PFSK-1 (cell line): ENCODE results near the gene MARF1.

Source experiments
- FOXP2 ChIP-seq: optimal IDR thresholded peaks from 2 replicates; pipeline ENCODE3; 2011; ENCODE audit warnings: borderline replicate concordance, control low read depth, inconsistent platforms; ENCODE audit not compliant: insufficient read depth; ENCODE audit errors: extremely low read length, extremely low read depth
- POLR2AphosphoS5 ChIP-seq: IDR thresholded peaks from 2 replicates; pipeline ENCODE4 v1.6.1; 2012; ENCODE audit warnings: low read depth, mild to moderate bottlenecking, control low read depth, low read length, moderate library complexity
- SIN3A ChIP-seq: IDR thresholded peaks from 2 replicates; pipeline ENCODE4 v1.6.1; 2012; ENCODE audit warnings: mild to moderate bottlenecking, low read length, moderate library complexity, borderline replicate concordance; ENCODE audit not compliant: insufficient read depth
- TAF1 ChIP-seq: IDR thresholded peaks from 2 replicates; pipeline ENCODE4 v1.6.1; 2012; ENCODE audit warnings: low read length, control low read depth, borderline replicate concordance; ENCODE audit not compliant: insufficient read depth
- TF ChIP-seq, protein P1 (sequence below), 2 experiments: IDR thresholded peaks; 2 replicates each; pipeline versions ENCODE4 v1.6.1 to v1.8.0; 2011 to 2012; ENCODE audit warnings: low read depth in 2 of 2, low read length in 2 of 2, control low read depth in 1 of 2, inconsistent platforms in 1 of 2, mild to moderate bottlenecking in 1 of 2, moderate library complexity in 1 of 2; ENCODE audit not compliant: insufficient read depth in 1 of 2

Gene MARF1

DNA sequence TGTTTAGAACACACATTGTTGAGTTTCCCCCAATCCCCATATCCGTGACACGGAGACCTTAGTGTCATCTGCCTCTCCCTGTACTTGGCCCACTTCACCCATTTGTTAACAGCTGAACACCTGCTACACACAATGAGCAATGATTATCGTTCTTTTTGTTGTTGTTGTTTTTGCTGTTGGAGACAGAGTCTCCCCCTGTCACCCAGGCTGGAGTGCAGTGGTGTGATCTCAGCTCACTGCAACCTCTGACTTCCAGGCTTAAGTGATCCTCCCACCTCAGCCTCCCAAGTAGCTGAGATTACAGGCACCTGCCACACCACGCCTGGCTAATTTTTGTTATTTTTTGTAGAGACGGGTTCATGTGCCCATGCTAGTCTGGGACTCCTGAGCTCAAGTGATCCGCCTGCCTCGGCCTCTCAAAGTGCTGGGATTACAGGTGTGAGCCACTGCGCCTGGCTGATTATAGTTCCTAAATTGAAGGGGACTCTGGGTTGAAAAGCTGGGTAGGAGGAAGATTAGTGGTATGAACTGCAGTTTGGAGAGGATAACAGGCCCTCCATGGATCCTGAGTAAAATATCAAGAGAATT lies 28.7 kb upstream of the MARF1 start:
- no peak for TF ChIP-seq POLR2AphosphoS5
- TF ChIP-seq, protein P1, sequence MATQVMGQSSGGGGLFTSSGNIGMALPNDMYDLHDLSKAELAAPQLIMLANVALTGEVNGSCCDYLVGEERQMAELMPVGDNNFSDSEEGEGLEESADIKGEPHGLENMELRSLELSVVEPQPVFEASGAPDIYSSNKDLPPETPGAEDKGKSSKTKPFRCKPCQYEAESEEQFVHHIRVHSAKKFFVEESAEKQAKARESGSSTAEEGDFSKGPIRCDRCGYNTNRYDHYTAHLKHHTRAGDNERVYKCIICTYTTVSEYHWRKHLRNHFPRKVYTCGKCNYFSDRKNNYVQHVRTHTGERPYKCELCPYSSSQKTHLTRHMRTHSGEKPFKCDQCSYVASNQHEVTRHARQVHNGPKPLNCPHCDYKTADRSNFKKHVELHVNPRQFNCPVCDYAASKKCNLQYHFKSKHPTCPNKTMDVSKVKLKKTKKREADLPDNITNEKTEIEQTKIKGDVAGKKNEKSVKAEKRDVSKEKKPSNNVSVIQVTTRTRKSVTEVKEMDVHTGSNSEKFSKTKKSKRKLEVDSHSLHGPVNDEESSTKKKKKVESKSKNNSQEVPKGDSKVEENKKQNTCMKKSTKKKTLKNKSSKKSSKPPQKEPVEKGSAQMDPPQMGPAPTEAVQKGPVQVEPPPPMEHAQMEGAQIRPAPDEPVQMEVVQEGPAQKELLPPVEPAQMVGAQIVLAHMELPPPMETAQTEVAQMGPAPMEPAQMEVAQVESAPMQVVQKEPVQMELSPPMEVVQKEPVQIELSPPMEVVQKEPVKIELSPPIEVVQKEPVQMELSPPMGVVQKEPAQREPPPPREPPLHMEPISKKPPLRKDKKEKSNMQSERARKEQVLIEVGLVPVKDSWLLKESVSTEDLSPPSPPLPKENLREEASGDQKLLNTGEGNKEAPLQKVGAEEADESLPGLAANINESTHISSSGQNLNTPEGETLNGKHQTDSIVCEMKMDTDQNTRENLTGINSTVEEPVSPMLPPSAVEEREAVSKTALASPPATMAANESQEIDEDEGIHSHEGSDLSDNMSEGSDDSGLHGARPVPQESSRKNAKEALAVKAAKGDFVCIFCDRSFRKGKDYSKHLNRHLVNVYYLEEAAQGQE (IDR thresholded peaks at IDR 0.05; ENCODE audit: insufficient read depth in 1 of 2, low read depth in 2 of 2, low read length in 2 of 2): no peak
- TF ChIP-seq TAF1: no peak
- TF ChIP-seq FOXP2: no peak
- no peak for TF ChIP-seq SIN3A

DNA sequence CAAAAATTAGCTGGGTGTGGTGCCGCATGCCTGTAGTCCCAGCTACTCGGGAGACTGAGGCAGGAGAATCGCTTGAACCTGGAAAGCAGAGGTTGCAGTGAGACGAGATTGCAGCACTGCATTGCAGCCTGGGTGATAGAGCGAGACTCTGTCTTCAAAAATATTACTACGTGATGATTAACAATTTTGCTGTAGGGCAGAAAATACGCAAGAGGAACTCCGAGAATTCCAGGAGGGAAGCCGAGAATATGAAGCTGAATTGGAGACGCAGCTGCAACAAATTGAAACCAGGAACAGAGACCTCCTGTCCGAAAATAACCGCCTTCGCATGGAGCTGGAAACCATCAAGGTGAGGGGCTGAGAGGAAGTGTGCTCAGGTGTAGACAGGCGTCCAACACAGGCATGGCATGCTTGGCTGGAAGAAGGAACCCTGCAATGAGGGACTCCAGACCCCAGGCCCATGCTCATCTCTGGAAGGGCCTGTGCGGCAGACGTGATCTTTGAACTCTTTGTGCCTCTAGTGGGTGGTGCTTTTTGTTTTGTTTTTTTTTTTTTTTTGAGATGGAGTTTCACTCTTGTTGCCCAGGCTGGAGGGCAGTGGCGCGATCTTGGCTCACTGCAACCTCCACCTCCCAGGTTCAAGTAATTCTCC lies 24.3 kb upstream of the MARF1 start:
- TF ChIP-seq TAF1 (no peak), POLR2AphosphoS5 (no peak), FOXP2 (no peak), SIN3A (no peak)
- TF ChIP-seq, protein P1 (IDR thresholded peaks at IDR 0.05; ENCODE audit: insufficient read depth in 1 of 2, low read depth in 2 of 2, low read length in 2 of 2): no peak

DNA sequence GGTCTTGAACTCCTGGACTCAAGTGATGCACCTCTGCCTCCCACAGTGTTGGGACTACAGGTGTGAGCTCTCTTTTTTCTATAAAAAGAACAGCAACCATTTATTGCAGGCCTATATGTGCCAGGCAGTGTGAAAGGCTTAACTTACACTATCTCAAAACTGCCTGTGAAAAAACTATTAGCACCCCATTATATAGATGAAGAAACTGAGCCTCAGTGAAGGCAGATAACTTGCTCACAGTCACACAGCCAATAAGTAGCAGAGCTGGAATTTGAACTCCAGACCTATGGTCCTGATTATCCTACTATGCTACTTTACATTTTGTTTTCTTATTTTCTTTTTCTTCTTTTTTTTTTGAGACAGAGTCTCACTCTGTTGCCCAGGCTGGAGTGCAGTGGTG lies 22.2 kb upstream of the MARF1 start:
- TF ChIP-seq TAF1: no peak
- no peak for TF ChIP-seq FOXP2
- TF ChIP-seq, protein P1 (IDR thresholded peaks at IDR 0.05; ENCODE audit: insufficient read depth in 1 of 2, low read depth in 2 of 2, low read length in 2 of 2): no peak
- TF ChIP-seq POLR2AphosphoS5: no peak
- TF ChIP-seq SIN3A: no peak

DNA sequence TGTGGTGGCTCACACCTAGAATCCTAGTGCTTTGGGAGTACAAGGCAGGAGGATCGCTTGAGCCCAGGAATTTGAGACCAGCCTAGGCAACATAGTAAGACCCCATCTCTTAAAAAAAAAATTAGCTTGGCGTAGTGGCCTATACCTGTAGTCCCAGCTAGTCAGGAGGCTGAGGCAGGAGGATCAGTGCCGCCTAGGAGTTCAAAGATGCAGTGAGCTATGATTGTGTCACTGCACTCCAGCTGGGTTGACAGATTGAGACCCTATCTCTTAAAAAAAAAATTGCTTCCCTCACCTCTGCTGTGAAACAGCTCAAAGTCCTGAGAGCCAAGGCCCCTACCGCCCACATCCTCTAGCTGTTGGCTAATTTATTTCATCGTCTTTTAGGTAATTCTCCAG lies 17.2 kb upstream of the MARF1 start:
- TF ChIP-seq TAF1: no peak
- TF ChIP-seq, protein P1 (IDR thresholded peaks at IDR 0.05; ENCODE audit: insufficient read depth in 1 of 2, low read depth in 2 of 2, low read length in 2 of 2): no peak
- no peak for TF ChIP-seq POLR2AphosphoS5
- no peak for TF ChIP-seq SIN3A
- TF ChIP-seq FOXP2: no peak

DNA sequence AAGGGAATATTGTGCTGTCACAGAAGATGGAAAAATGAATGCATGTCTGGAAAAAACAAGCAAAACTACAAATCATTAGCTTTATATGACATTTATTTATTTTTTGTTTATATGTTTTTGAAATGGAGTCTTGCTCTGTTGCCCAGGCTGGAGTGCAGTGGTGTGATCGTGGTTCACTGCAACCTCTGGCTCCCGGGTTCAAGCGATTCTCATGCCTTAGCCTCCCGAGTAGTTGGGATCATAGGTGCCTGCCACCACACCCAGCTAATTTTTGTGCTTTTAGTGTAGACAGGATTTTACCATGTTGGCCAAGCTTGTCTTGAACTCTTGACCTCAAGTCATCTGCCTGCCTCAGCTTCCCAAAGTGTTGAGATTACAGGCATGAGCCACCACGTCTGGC lies 15.6 kb upstream of the MARF1 start:
- TF ChIP-seq, protein P1 (IDR thresholded peaks at IDR 0.05; ENCODE audit: insufficient read depth in 1 of 2, low read depth in 2 of 2, low read length in 2 of 2): no peak
- TF ChIP-seq TAF1: no peak
- no peak for TF ChIP-seq SIN3A
- no peak for TF ChIP-seq POLR2AphosphoS5
- no peak for TF ChIP-seq FOXP2
